Cardiac muscle cell (in vitro differentiated cells and primary cell): Measurements from ENCODE around the gene ABCC11. TPM values are rescaled to one million over a fixed set of nuclear protein-coding genes. Genes with fewer than 3 reads are reported as not detected.

Experiments
- DNase-seq, 2 donors: peaks; one replicate each; pipeline versions ENCODE4 v3.0.0 to v3.0.0-alpha.2; 2010 to 2017; ENCODE audit warnings: low read depth in 1 of 2, low spot score in 1 of 2
- H3K27ac ChIP-seq: fragments of 200-600 bp; sonication (generic); 2 replicates; pipeline ENCODE4 v1.5.1; 2016
- H3K27me3 ChIP-seq: fragments of 200-600 bp; sonication (generic); 2 replicates; pipeline ENCODE4 v1.6.0; 2016; ENCODE audit warnings: control low read depth
- H3K36me3 ChIP-seq: fragments of 200-600 bp; sonication (generic); 2 replicates; pipeline ENCODE4 v1.5.1; 2016; ENCODE audit warnings: control low read depth
- H3K4me1 ChIP-seq: fragments of 200-600 bp; sonication (generic); 2 replicates; pipeline ENCODE4 v1.8.1; 2017; ENCODE audit warnings: low read depth, mild to moderate bottlenecking, mixed run types
- H3K4me3 ChIP-seq: fragments of 200-600 bp; sonication (generic); 2 replicates; pipeline ENCODE4 v1.5.1; 2016; ENCODE audit warnings: mild to moderate bottlenecking
- H3K9me3 ChIP-seq: fragments of 200-600 bp; sonication (generic); 2 replicates; pipeline ENCODE4 v1.5.1; 2017; ENCODE audit warnings: low read depth, mild to moderate bottlenecking, control low read depth
- polyA plus RNA-seq: library from polyadenylated mRNA; unstranded; fragments of >200 nt; fragmentation: Nextera tagmentation; extraction: Ambion mirVana; gene quantifications from 2 replicates; pipeline ENCODE4 v1.2.1, GENCODE V29; 2016
- total RNA-seq: library from RNA; depleted of rRNA; stranded (reverse); fragments of >200 nt; gene quantifications from 2 replicates; pipeline ENCODE4 v1.2.3, GENCODE V29; 2016
- TF ChIP-seq, protein P1 (sequence below): IDR thresholded peaks from 2 replicates; pipeline ENCODE4 v1.5.1; 2012; ENCODE audit warnings: low read depth, mild to moderate bottlenecking, low read length

ABCC11 gene
- total and polyA plus RNA-seq, 2 experiments from 2014 or later: 0.05 to 0.18 TPM

- Histone ChIP-seq H3K27me3 (no peaks in the 10 kb centered on the region), H3K36me3 (no peaks in the 10 kb centered on the region), H3K9me3 (no peaks in the 10 kb centered on the region), H3K4me1 (peaks cover 5% of the 10 kb centered on the region), H3K27ac (no peak overlapping the region), H3K4me3 (no peak overlapping the region)
- peak; percentile 30 to 63 for DNase-seq
- TF ChIP-seq, protein P1, sequence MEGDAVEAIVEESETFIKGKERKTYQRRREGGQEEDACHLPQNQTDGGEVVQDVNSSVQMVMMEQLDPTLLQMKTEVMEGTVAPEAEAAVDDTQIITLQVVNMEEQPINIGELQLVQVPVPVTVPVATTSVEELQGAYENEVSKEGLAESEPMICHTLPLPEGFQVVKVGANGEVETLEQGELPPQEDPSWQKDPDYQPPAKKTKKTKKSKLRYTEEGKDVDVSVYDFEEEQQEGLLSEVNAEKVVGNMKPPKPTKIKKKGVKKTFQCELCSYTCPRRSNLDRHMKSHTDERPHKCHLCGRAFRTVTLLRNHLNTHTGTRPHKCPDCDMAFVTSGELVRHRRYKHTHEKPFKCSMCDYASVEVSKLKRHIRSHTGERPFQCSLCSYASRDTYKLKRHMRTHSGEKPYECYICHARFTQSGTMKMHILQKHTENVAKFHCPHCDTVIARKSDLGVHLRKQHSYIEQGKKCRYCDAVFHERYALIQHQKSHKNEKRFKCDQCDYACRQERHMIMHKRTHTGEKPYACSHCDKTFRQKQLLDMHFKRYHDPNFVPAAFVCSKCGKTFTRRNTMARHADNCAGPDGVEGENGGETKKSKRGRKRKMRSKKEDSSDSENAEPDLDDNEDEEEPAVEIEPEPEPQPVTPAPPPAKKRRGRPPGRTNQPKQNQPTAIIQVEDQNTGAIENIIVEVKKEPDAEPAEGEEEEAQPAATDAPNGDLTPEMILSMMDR: no peak
Observed at GRCh38 chr16:48136547-48137360, 110.6 kb downstream of the ABCC11 start.

- no peaks in the 10 kb centered on the region for H3K36me3 ChIP-seq
- peaks cover 5% of the 10 kb centered on the region for H3K4me1 ChIP-seq
- TF ChIP-seq, protein P1: no peak
- no peak overlapping the region for H3K27ac ChIP-seq
- DNase-seq: no peak
- H3K27me3 ChIP-seq: no peaks in the 10 kb centered on the region
- no peaks in the 10 kb centered on the region for H3K9me3 ChIP-seq
- H3K4me3 ChIP-seq: no peak overlapping the region
Observed at GRCh38 chr16:48133455-48134211, 113.7 kb downstream of the ABCC11 start.

DNA sequence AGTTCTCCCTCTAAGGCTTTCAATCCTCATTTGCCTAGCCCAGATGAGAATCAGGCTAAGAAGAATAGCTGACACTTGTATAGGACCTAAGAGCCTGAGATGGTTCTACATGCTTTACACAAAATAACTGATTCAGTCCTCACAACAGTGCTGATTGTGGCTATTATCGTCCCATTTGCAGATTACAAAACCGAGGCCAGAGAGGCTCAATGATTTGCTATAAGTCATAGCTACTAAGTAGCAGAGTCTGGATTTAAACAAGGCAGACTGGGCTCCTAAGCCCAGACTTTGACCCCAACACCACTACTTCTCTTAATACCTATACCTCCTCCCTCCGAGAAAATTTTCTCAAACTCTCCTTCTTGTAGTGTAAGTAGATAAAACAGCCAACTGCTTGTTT lies 114.6 kb downstream of the ABCC11 start:
- TF ChIP-seq, protein P1: no peak
- no peak overlapping the region for H3K27ac ChIP-seq
- H3K4me1 ChIP-seq: peaks cover 5% of the 10 kb centered on the region
- no peaks in the 10 kb centered on the region for H3K27me3 ChIP-seq
- no peaks in the 10 kb centered on the region for H3K9me3 ChIP-seq
- H3K36me3 ChIP-seq: no peaks in the 10 kb centered on the region
- no peak overlapping the region for H3K4me3 ChIP-seq
- no peak for DNase-seq

- no peaks in the 10 kb centered on the region for H3K27me3 ChIP-seq
- no peak overlapping the region for H3K4me3 ChIP-seq
- no peak for DNase-seq
- H3K36me3 ChIP-seq: no peaks in the 10 kb centered on the region
- TF ChIP-seq, protein P1: no peak
- H3K4me1 ChIP-seq: no peaks in the 10 kb centered on the region
- H3K9me3 ChIP-seq: no peaks in the 10 kb centered on the region
- no peak overlapping the region for H3K27ac ChIP-seq
Observed at GRCh38 chr16:48131201-48131935, 116.0 kb downstream of the ABCC11 start.

DNA sequence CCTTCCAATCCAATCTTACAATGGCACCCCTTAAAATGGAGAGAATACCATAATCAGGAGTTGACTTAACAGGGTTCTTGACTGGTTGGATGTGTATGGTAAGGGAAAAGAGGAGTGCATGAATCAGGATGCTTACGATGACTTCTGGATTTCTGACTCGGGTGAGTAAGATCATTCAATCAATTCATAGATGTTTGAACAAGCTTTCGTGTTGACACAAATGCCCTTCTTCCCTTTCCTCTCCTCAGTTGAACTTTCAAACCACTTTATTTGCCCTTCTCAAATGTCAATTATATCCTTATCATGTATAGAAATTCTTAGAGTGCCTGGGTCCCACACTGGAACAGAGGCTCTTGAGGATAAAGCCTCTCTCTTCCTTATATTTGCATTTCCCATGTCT lies 117.4 kb downstream of the ABCC11 start:
- H3K27ac ChIP-seq: no peak overlapping the region
- no peak for DNase-seq
- no peaks in the 10 kb centered on the region for H3K36me3 ChIP-seq
- no peaks in the 10 kb centered on the region for H3K27me3 ChIP-seq
- H3K4me3 ChIP-seq: no peak overlapping the region
- H3K4me1 ChIP-seq: no peaks in the 10 kb centered on the region
- TF ChIP-seq, protein P1: no peak
- H3K9me3 ChIP-seq: no peaks in the 10 kb centered on the region
